NCI-H748 (cell line): ENCODE results near the gene SFMBT2.

Source experiments
- DNase-seq: peaks from one replicate; lab custom pipeline; 2025; ENCODE audit not compliant: unreplicated experiment; lab: John Stamatoyannopoulos, UW

SFMBT2 gene

DNA sequence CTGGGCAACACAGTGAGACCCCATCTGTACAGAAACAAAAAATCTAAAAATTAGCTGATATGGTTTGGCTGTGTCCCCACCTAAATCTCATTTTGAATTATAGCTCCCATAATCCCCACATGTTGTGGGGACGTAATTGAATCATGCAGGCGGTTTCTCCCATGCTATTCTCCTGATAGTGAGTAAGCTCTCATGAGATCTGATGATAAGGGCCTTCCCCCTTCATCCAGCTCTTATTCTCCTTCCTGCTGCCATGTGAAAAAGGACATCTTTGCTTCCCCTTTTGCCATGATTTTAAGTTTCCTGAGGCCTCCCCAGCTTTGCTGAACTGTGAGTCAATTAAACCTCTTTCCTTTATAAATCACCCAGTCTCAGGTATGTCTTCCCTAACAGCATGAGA lies 136.5 kb downstream of the SFMBT2 start:
- no peak for DNase-seq

DNA sequence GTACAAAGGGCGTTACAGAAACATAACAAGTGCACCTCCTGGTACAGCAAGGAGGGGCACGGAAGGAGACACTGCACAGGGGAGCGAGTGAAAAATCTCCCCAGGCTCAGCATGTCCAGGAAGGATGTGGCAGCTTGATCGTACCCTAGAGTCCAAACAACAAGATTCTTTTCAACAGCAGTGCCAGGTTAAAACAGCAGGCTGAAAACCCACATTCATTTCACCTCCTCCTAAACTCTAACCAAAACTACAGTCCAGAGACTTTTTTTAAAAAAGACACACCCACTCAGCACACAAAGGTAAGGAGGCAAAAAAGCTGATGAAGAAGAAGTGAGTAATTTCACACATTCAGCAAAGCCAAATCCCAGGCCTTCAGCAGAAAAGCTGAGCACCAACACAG lies 138.8 kb downstream of the SFMBT2 start:
- no peak for DNase-seq

DNA sequence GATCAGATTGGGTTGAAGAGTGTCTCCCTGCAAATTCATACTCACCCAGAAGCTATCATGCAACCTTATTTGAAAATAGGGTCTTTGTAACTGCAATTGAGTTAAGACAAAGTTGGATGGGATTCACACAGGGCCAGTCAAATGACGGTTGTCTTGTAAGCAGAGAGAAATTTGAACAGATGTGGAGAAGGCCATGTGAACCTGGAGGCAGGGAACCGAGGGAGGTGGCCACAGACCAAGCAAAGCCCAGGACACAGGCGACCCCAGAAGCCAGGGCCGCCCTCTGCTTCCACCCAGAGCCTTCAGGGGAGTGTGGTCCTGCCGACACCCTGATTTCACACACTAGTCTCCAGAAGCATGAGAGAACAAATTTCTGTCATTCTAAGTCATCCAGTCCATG lies 140.8 kb downstream of the SFMBT2 start:
- no peak for DNase-seq

DNA sequence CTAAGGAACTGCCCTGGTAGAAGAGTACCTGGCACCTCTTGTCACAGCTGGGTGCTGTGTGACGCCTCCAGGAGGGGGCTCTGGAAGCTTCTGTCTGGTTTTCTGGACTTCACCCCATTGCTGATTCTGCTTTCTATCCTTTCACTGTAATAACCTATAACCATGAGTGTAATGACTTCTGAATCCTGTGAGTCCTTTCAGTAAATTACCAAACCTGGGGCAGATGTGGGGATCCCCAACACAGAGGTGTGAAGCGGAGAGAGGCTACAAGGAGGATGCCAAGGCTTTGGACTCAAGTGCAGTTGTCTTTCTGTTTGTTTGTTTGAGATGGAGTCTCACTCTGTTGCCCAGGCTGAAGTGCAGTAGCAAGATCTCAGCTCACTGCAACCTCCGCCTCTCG lies 143.7 kb downstream of the SFMBT2 start:
- no peak for DNase-seq

DNA sequence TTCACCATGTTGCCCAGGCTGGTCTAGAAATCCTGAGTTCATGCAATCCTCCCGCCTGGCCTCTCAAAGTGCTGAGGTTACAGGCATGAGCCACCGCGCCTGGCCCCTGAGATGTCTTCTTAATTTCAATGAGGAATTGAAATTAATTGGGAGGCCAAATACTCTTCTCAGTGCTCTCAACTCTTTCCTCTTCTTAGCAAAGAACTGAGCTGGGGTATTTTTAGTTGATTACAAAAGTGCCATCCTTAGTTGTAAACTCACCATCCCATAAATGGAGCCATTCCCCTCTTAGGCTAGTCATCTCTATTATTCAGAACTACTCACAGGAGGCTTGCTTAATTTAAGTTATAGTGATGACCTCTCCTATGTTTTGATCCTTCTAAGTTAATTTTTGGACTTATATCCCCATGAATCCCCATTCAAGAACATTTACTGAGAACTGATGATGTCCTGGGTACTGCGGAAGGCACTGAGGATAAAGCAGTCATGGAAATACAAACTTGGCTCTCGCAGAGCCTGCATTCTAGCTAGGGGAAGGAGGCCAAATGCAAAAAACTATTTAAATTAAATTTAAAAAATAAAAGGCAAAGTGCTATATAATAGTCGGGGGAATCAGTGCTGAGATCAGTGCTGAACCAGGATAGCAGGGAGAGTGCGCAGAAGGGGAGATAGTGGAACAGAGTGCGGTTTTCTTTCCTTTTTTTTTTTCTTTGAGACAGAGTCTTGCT lies 145.3 kb downstream of the SFMBT2 start:
- DNase-seq: no peak

DNA sequence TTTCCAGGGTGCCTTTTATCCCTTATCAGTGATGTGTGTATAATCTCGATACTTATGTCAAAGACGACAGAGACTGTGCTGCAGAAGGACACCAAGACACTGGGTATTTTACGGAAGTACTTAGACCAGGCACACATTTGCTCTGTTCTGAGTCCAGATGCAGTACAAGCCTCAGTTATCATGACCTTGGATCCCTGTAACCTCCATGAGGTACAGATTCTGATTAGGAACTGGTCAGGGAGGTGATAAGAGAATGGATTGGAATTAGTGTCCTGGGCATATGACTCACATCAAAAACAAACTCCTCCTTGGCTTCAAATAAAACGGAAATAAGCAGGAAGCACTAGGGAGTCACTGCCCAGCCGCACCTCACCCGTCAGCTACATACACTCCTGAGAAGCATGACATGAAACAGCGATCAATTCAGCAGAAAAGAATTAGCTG lies 146.5 kb downstream of the SFMBT2 start:
- DNase-seq: no peak

DNA sequence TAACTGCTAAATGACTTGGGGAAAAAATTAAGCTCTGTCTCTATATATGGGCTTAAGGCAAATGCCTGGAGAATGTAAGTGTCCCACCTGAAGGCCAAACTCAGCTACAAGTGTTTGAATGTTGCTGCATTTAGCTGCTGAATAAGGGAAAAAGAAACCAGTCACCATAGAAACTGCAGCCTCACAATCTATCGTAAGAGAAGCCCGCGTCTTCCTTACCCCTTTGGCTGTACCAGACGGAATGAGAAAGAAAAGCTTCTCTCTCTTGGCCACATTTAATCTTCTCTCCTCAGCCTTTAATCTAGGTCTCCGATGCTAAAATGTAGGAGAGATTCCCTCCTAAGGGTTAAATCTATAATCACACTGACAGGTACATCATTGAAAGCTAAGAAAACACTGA lies 147.2 kb downstream of the SFMBT2 start:
- DNase-seq: no peak

DNA sequence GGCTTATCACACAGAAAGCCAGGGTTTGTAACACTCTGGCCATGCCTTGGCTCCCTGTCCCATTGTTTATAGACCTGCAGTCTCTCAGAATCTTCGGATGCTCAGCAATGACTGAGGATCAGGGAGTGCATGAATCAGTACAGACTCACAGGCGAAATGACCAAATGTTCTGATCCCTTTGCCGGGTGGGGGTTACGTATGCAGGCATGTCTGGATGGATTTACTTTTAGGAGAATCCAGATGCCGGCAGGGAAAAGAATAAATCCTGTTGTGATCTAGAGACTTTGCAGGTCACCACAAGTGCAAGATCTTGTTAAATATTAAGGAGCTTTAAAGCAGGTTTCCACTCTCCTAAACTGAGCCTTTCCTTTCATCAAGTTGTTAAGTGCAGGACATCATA lies 149.5 kb downstream of the SFMBT2 start:
- DNase-seq: no peak

DNA sequence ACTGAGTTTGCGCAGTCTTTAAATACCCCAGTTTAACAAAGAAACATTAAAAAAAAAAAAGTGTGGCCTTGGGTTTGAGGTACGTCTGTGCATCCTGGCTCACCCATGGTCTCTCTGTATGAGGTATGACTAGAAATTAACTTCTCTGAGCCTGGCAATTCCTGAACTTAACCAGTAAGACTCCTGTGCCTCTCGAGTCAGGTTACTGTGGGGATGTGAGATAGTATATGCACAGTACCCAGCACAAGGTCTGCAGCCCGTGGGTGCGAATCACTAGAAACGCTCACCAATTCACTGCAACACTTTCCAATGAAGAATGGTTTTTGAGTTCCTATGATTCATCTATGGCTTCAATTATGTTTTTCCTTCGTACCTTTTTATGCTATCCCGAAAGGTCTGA lies 149.9 kb downstream of the SFMBT2 start:
- DNase-seq: no peak

DNA sequence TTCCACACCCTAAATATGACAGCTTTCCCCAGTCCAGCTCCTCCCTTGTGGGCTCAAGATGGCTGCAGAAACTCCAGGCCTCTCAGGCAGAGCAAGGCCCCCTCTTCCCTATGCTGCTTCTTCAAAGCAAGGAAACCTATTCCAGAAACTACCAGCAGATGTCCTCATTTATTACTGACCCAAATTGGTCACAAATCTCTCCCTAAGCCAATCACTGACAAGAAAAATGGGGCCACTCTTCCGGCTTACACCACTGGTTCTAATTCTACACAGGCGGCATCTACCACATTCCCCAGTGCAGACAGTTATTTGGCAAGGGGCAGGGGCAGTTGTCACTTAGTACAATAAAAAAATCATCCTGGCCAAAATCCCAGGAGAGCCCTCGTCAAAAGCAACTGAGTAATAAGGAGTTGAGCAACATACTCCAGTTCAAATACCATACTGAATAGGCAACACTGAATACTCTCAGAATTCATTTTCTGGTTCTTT lies 150.4 kb downstream of the SFMBT2 start:
- peak; percentile 2 for DNase-seq

DNA sequence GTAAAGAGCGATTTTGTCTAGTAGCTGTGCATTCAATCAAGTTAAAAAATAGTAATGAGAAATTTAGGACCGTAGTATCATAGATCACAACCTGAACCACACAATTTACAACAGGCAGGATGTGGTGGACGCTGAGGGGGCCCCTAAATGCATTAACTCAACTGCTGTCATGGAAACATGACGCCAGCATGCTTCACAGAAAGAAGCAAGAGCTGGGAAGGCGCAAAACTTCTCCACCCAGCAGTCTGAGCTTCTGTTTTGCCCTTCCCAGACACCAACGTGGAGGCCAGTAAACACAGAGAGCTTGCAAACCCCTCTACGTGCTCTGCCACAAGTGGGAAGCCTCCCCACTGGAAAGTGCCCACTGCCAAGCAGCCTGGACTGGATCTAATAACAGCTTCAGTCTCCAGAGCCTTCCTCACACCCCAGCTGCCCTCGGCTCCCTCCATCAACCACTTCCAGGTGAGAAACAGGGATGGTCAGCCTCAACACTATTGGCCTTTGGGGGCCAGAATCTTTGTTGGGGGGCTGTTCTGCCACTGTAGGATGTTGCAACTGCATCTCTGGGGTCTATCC lies 151.8 kb downstream of the SFMBT2 start:
- no peak for DNase-seq

DNA sequence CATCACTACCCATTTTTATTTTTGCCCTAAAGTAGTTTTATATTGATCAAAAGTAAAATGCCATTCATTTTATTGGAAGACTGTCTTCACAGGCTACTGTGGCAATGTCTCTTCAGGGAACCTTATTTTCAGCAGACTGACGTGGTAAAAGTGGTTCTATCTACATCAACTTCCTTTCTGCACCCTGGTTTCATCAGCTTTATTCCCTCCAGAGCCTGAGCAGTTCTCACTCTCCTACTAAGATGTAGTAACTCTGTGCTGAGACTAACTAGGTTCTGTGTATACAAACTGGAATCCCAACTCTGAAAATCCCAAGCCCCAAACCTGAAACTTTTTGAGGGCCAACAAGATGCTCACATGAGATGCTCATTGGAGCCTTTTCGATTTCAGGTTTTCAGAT lies 155.3 kb downstream of the SFMBT2 start:
- DNase-seq: no peak

DNA sequence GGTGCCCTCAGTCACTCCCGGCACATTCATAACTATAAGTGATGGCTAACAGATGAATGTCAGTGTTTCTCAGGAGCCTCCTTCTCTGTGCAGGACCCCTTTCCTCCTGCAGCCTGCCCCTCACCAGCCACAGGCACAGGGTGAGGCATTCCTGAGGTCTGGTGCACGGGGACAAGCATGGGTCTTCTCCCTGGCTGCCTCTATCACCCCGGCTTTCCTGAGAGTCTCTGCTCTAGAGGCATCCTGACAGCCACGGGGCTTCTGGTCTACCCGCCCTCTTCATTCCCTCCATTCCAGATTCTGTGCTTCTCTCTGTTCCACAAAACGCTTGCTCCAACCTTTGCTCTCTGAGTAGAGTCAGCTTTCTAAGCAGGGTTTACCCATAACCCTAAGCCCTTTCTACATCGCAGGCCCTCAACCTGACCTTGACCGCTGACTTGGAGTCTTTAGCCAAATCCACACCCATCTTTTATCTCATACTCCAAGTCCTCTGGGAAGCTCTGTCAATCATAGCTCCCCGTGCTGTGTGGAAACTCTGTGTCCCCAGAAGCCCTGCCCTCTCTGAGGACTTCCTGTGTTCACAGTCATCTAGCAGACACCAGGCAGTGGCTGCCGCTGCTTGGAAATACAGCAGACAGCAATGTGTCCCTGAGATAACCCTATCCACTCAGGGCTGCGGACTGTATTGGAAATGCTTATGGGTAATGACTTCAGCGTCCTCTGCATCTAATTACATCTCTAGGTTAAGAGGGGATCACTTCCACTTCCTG lies 159.0 kb downstream of the SFMBT2 start:
- no peak for DNase-seq

DNA sequence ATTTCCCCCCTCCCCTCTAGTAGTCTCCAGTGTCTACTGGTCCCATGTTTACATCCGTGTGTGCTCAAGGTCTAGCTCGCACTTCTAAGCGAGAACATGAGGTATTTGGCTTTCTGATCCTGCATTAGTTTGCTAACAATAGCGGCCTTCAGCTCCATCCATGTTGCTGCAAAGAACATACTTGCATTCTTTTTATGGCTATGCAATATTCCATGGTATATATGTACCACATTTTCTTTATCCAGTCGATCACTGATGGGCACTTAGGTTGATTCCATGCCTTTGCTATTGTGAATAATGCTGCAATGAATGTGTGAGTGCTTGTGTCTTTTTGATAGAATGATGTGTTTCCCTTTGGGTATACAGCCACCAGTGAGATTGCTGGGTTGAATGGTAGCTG lies 160.6 kb downstream of the SFMBT2 start:
- no peak for DNase-seq

DNA sequence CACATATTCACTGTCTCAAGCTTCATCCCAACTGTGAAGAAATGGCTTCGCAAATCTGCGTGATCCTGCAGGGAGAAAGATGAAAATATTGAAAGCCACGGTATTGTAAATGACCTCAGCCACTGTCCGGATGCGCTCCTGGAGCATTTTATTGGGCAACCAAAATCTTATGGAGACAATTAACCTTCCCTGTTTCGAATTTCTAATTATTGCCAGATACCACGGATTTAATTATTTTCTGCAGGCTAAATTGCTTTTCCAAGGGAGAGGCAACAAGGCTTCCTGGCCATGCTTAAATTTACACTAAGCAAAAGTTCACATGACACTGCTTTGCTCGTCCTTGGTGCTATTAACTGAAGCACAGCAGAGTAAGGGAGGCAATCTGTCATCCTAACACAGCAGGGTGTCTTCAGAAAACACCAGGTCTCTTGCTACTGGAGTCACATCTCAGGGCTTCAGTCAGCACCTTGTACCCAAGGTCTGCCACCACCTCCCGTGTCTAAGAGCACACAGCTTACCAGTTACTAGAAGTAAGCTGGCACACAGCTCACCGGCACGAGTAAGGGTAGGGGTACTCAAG lies 162.2 kb downstream of the SFMBT2 start:
- DNase-seq: no peak

DNA sequence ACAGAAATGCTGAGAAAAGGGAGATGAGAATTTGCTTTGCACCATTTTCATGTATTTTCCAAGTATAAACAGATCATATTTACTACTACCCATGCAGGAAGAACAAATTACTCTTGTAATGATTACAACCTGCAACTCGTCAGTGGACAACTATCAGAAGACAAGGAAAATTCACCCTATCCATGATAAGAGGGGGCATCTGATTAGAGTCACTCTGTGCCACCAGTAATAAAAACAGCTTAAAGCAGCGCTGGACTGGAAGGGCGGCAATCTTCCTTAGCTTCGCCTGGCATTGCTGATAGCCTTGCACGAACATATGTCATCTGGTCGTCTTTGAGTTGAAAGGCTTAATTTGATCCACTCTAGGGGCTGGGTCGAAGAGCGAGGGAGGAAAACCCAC lies 162.7 kb downstream of the SFMBT2 start:
- no peak for DNase-seq

DNA sequence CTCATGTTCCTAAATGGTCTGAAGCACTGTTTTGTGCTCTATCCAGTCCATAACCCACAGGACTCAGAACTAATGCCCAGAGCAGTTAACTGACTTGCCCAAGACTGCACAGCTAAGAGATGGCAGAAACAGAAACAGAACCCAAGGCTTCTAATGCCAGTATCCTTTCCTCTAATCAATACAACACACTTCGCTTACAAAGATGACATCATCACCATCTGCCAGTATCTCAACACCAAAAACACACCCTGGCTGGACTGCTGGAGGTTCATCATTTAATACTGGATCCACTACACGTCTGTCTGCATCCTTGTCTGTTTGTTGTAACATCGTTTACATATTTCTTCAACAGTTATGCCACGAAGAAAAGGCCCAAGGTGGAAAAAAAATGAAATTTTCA lies 165.3 kb downstream of the SFMBT2 start:
- no peak for DNase-seq

DNA sequence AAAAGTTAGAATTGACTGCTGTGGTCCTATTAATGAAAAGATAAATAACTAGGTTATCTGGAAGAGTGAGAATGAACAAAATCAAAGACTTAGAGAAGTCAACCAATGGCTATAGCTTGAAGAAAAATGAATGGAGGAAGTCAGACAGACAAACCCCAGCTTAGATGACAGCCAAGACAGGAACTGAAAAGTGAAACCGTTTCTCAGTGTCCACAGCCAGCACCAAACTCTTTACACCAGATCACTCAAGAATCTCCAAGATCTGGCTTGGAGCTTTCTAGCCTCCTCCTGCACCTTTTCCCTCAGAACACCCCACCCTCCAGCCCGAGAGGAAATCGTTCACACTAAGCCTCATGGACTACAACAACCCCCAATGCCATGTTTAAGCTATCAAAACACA lies 167.0 kb downstream of the SFMBT2 start:
- DNase-seq: no peak

DNA sequence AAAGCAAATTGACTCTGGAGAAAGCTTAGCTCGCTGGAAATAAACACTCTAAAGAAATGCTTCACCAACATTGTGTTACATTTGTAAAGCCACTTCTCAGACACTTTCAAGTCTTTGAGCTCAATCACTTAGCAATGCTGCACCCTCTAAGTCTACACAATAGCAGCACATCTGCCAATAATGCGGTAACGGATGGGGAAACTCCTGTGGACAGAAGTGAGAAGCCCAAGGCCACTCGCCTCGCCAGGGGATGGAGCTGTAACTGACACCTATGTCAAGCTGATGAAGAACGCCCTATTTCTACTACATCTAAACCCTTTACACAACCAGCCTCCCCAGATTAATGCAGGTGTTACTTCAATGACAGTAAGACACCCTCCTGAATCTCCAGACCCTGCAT lies 167.7 kb downstream of the SFMBT2 start:
- DNase-seq: no peak

DNA sequence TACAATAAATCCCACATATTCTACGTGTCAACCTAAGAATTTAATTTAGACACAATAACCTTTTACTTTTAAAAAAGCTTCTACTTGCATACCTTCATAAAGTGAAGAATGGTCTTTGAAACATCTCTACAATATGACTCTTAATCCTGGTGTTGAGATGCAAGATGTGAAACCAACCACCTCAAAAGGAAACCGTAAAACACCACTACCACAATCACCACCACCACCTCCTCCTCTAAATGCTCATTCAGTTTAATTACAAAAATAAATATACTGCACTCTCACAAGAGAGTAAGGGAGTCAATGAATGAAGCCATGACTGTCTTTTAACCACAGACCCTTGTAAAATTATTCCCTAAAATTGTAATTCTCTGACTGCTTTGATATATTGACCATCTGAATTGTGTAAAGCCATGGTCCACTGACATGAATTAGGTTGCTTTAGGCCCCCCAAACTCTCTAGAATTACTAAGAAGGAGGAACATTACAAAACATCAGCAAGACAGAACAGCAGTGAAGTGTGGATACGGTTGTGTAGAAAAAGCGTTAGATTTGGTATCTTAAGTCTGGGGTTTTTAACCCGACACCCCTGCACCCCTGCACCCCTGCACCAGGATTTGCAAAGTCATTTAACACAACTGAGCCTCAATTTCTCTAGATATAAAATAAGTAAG lies 171.4 kb downstream of the SFMBT2 start:
- no peak for DNase-seq

DNA sequence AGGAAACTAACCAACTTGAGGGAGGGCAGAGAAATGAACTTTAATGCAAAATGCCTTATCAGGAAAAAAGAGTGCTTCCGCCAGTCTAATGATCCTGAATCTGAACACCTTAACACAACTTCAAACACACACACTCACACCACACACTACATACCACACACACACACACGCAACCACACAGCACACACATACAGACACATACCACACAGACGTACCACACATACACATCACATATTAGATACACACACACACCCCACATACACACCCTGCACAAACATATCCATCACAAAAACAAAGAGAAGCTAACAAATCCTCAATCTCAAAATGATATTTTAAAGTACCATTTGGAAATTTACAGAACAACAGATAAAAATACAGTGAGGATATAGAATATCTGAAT lies 175.5 kb downstream of the SFMBT2 start:
- DNase-seq: no peak
